Neural cell (in vitro differentiated cells): ENCODE results near the gene AKR1B1. TPM values are rescaled to one million over a fixed set of nuclear protein-coding genes. Genes with fewer than 3 reads are reported as not detected.

Source experiments
- H2AFZ ChIP-seq: fragments of 200-600, 300-800 bp; sonication (generic), shearing (Covaris generic); 2 replicates; pipeline ENCODE4 v1.6.0; 2014; ENCODE audit warnings: low read depth, mild to moderate bottlenecking, antibody characterized with exemption, low read length, moderate library complexity
- H3F3A ChIP-seq: fragments of 200-600 bp; shearing (Covaris generic); 2 replicates; pipeline ENCODE4 v1.6.1; 2016; ENCODE audit warnings: mild to moderate bottlenecking, moderate library complexity, mixed read lengths, antibody characterized with exemption, low read length; ENCODE audit not compliant: insufficient read depth, poor library complexity, severe bottlenecking
- H3K27ac ChIP-seq: fragments of 200-600, 300-800 bp; sonication (generic), shearing (Covaris generic); 2 replicates; pipeline ENCODE4 v1.5.1; 2014; ENCODE audit warnings: mild to moderate bottlenecking, low read length, moderate library complexity
- H3K27me3 ChIP-seq: fragments of 300-800, 200-600 bp; sonication (generic), shearing (Covaris generic); 2 replicates; pipeline ENCODE4 v1.6.0; 2014; ENCODE audit warnings: mild to moderate bottlenecking, low read depth, low read length, moderate library complexity; ENCODE audit not compliant: insufficient read depth
- H3K36me3 ChIP-seq: fragments of 300-800, 200-600 bp; sonication (generic), shearing (Covaris generic); 2 replicates; pipeline ENCODE4 v1.5.1; 2014; ENCODE audit warnings: mild to moderate bottlenecking, antibody characterized with exemption, low read length, moderate library complexity; ENCODE audit not compliant: insufficient read depth
- H3K4me2 ChIP-seq: fragments of 300-800, 200-600 bp; sonication (generic), shearing (Covaris generic); 2 replicates; pipeline ENCODE4 v1.6.0; 2014; ENCODE audit warnings: mild to moderate bottlenecking, low read length
- H3K4me3 ChIP-seq: fragments of 300-800, 200-600 bp; sonication (generic), shearing (Covaris generic); 2 replicates; pipeline ENCODE4 v1.5.1; 2014; ENCODE audit warnings: mild to moderate bottlenecking, low read length, moderate library complexity
- H3K79me2 ChIP-seq: fragments of 200-600 bp; shearing (Covaris generic); replicated peaks from 2 replicates; pipeline ENCODE4 v1.6.0; 2014; ENCODE audit warnings: mild to moderate bottlenecking, low read length, moderate library complexity; ENCODE audit not compliant: insufficient read depth
- H3K9ac ChIP-seq: fragments of 300-800, 200-600 bp; sonication (generic), shearing (Covaris generic); 2 replicates; pipeline ENCODE4 v1.6.1; 2016; ENCODE audit warnings: mild to moderate bottlenecking, low read length, mixed read lengths
- H3K9me2 ChIP-seq: fragments of 200-600 bp; shearing (Covaris generic); 2 replicates; pipeline ENCODE4 v1.6.1; 2016; ENCODE audit warnings: mild to moderate bottlenecking, low read length, mixed read lengths; ENCODE audit not compliant: insufficient read depth
- H3K9me3 ChIP-seq: fragments of 200-600, 300-800 bp; sonication (generic), shearing (Covaris generic); 2 replicates; pipeline ENCODE4 v1.6.1; 2016; ENCODE audit warnings: mild to moderate bottlenecking, mixed run types, low read length, moderate library complexity, mixed read lengths
- H4K20me1 ChIP-seq: fragments of 200-600 bp; shearing (Covaris generic); 2 replicates; pipeline ENCODE4 v1.6.1; 2016; ENCODE audit warnings: mild to moderate bottlenecking, mixed run types; ENCODE audit not compliant: insufficient read depth
- EP300 ChIP-seq: fragments of 450-650 bp; conservative IDR thresholded peaks from 2 replicates; pipeline ENCODE4 v1.6.1; 2014; ENCODE audit warnings: antibody characterized with exemption, mild to moderate bottlenecking, moderate library complexity; ENCODE audit not compliant: poor library complexity, severe bottlenecking
- EZH2 ChIP-seq: fragments of 200-600, 300-800 bp; shearing (Covaris generic), sonication (generic); IDR thresholded peaks from 2 replicates; pipeline ENCODE4 v1.6.1; 2014; ENCODE audit warnings: antibody characterized with exemption, low read length, borderline replicate concordance, mild to moderate bottlenecking; ENCODE audit not compliant: insufficient read depth, poor library complexity, severe bottlenecking
- MXI1 ChIP-seq: fragments of 450-650 bp; conservative IDR thresholded peaks from 2 replicates; pipeline ENCODE4 v1.6.1; 2014; ENCODE audit warnings: antibody characterized with exemption, mild to moderate bottlenecking; ENCODE audit not compliant: poor library complexity, severe bottlenecking
- POLR2AphosphoS5 ChIP-seq: IDR thresholded peaks from 2 replicates; pipeline ENCODE4 v1.6.1; 2012
- RAD21 ChIP-seq: fragments of 450-650 bp; conservative IDR thresholded peaks from 2 replicates; pipeline ENCODE4 v1.6.1; 2014; ENCODE audit warnings: antibody characterized with exemption, mild to moderate bottlenecking, moderate library complexity
- SMC3 ChIP-seq: fragments of 450-650 bp; conservative IDR thresholded peaks from 2 replicates; pipeline ENCODE4 v1.6.1; 2014; ENCODE audit warnings: antibody characterized with exemption, mild to moderate bottlenecking, moderate library complexity; ENCODE audit not compliant: poor library complexity
- TAF1 ChIP-seq: IDR thresholded peaks from 2 replicates; pipeline ENCODE4 v1.6.1; 2012; ENCODE audit warnings: low read depth
- polyA plus RNA-seq: library from polyadenylated mRNA; depleted of rRNA; stranded (reverse); fragments of >200 nt; gene quantifications from 2 replicates; pipeline ENCODE4 v1.2.3, GENCODE V29; 2014
- TF ChIP-seq, protein P1 (sequence below): IDR thresholded peaks from 2 replicates; pipeline ENCODE4 v1.6.1; 2012; ENCODE audit warnings: borderline replicate concordance
- TF ChIP-seq, protein P2 (sequence below): fragments of 450-650 bp; IDR thresholded peaks from 2 replicates; pipeline ENCODE4 v1.5.1; 2014; ENCODE audit warnings: antibody characterized with exemption, mild to moderate bottlenecking, moderate library complexity; ENCODE audit not compliant: poor library complexity, severe bottlenecking

AKR1B1 gene
- polyA plus RNA-seq, 1 donor from 2014 or later, result 202 TPM

DNA sequence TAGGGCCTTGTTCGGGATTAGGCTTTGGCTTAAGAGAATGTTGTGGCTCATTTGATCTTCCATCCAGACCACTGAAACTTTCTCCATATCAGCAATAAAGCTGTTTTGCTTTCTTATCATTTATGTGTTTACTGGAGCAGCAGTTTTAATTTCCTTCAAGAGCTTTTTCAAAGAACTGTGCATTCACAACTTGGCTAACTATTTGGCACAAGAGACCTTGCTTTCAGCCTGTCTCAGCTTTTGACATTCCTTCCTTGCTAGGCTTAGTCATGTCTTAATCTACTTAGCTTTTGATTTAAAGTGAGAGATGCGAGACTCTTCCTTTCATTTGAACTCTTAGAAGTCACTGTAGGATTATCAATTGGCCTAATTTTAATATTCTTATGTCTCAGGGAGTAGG lies 19.1 kb upstream of the AKR1B1 start:
- Histone ChIP-seq H3K27me3 (no peaks in the 10 kb centered on the region), H3F3A (no peaks in the 10 kb centered on the region), H3K9me3 (no peaks in the 10 kb centered on the region), H4K20me1 (no peaks in the 10 kb centered on the region), H3K4me2 (no peak overlapping the region), H3K36me3 (no peaks in the 10 kb centered on the region), H3K9ac (no peak overlapping the region), H3K9me2 (no peaks in the 10 kb centered on the region), H2AFZ (no peak overlapping the region), H3K4me3 (no peak overlapping the region), H3K27ac (no peak overlapping the region), H3K79me2 (no peaks in the 10 kb centered on the region)
- TF ChIP-seq, protein P1, sequence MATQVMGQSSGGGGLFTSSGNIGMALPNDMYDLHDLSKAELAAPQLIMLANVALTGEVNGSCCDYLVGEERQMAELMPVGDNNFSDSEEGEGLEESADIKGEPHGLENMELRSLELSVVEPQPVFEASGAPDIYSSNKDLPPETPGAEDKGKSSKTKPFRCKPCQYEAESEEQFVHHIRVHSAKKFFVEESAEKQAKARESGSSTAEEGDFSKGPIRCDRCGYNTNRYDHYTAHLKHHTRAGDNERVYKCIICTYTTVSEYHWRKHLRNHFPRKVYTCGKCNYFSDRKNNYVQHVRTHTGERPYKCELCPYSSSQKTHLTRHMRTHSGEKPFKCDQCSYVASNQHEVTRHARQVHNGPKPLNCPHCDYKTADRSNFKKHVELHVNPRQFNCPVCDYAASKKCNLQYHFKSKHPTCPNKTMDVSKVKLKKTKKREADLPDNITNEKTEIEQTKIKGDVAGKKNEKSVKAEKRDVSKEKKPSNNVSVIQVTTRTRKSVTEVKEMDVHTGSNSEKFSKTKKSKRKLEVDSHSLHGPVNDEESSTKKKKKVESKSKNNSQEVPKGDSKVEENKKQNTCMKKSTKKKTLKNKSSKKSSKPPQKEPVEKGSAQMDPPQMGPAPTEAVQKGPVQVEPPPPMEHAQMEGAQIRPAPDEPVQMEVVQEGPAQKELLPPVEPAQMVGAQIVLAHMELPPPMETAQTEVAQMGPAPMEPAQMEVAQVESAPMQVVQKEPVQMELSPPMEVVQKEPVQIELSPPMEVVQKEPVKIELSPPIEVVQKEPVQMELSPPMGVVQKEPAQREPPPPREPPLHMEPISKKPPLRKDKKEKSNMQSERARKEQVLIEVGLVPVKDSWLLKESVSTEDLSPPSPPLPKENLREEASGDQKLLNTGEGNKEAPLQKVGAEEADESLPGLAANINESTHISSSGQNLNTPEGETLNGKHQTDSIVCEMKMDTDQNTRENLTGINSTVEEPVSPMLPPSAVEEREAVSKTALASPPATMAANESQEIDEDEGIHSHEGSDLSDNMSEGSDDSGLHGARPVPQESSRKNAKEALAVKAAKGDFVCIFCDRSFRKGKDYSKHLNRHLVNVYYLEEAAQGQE, result no peak
- TF ChIP-seq SMC3, result no peak
- no peak for TF ChIP-seq EZH2
- TF ChIP-seq MXI1, result no peak
- TF ChIP-seq, protein P2, sequence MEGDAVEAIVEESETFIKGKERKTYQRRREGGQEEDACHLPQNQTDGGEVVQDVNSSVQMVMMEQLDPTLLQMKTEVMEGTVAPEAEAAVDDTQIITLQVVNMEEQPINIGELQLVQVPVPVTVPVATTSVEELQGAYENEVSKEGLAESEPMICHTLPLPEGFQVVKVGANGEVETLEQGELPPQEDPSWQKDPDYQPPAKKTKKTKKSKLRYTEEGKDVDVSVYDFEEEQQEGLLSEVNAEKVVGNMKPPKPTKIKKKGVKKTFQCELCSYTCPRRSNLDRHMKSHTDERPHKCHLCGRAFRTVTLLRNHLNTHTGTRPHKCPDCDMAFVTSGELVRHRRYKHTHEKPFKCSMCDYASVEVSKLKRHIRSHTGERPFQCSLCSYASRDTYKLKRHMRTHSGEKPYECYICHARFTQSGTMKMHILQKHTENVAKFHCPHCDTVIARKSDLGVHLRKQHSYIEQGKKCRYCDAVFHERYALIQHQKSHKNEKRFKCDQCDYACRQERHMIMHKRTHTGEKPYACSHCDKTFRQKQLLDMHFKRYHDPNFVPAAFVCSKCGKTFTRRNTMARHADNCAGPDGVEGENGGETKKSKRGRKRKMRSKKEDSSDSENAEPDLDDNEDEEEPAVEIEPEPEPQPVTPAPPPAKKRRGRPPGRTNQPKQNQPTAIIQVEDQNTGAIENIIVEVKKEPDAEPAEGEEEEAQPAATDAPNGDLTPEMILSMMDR, result no peak

DNA sequence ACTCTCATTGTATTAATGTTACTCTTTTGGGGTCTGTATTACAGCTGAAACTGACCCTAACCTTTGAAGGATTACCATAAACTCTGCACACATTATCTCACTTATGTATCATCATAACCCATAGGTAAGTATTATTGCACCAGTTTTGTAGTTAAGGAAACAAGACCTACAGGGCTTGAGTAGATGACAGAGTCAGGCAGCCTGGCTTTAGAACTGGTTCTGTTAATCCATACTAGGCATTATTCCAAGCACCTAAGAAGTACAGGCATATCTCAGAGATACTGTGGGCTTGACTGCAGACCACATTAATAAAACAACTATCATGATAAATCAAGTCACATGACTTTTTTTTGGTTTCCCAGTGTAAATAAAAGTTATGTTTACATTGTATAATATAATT lies 17.1 kb upstream of the AKR1B1 start:
- H2AFZ ChIP-seq, result no peak overlapping the region
- no peaks in the 10 kb centered on the region for H3K9me2 ChIP-seq
- H3K4me2 ChIP-seq, result no peak overlapping the region
- H3K9me3 ChIP-seq, result no peaks in the 10 kb centered on the region
- H3K79me2 ChIP-seq, result no peaks in the 10 kb centered on the region
- no peak overlapping the region for H3K27ac ChIP-seq
- H4K20me1 ChIP-seq, result no peaks in the 10 kb centered on the region
- H3K4me3 ChIP-seq, result no peak overlapping the region
- TF ChIP-seq RAD21 (no peak), SMC3 (no peak), EP300 (no peak), EZH2 (no peak), MXI1 (no peak), POLR2AphosphoS5 (no peak), TAF1 (no peak)
- TF ChIP-seq, protein P1, result no peak
- TF ChIP-seq, protein P2, result no peak
- H3K27me3 ChIP-seq, result no peaks in the 10 kb centered on the region
- no peaks in the 10 kb centered on the region for H3K36me3 ChIP-seq
- H3F3A ChIP-seq, result no peaks in the 10 kb centered on the region
- no peak overlapping the region for H3K9ac ChIP-seq
